Measurements from ENCODE around the gene MTCP1. TPM values are rescaled to one million over a fixed set of nuclear protein-coding genes. Genes with fewer than 3 reads are reported as not detected.

The MTCP1 gene
- total and polyA plus RNA-seq, 10 of the 15 experiments (the other 5 are each of a cell fraction or from before 2014, with no cell fraction given): 16.6 to 74.0 (median 30.9) TPM

GRCh38 chrX:155023907-155024833 lies 46.8 kb downstream of the MTCP1 start:
- Histone ChIP-seq H3K36me3 (ENCODE audit: control insufficient read depth in 2 of 2, insufficient read depth in 2 of 2, low read length in 1 of 2) (no peaks in the 10 kb centered on the region), H3K9ac (ENCODE audit: control insufficient read depth, insufficient read depth, low read length) (no peak overlapping the region), H3K27ac (ENCODE audit: control insufficient read depth, insufficient read depth) (no peak overlapping the region), H3K79me2 (ENCODE audit: control insufficient read depth, insufficient read depth, low read length) (peaks cover 15% of the 10 kb centered on the region), H3K9me3 (replicated peaks; ENCODE audit: control insufficient read depth, insufficient read depth, low read length) (no peaks in the 10 kb centered on the region), H3K4me1 (ENCODE audit: control insufficient read depth, insufficient read depth, low read length) (no peaks in the 10 kb centered on the region), H4K20me1 (ENCODE audit: control insufficient read depth, insufficient read depth) (no peaks in the 10 kb centered on the region), H3K27me3 (replicated peaks in 1 of 2; ENCODE audit: control insufficient read depth in 2 of 2, insufficient read depth in 2 of 2, low read length in 1 of 2) (no peaks in the 10 kb centered on the region), H3K4me2 (ENCODE audit: control insufficient read depth, insufficient read depth) (no peak overlapping the region), H3K4me3 (no peak overlapping the region), H2AFZ (ENCODE audit: control insufficient read depth, low read depth, low read length) (no peak overlapping the region)
- intact Hi-C loops (cut with micrococcal nuclease; ENCODE audit: unreplicated experiment) (no loop called here), in situ Hi-C loops (cut with MboI) (no loop called here)
- BruUV-seq (replicated peaks): no TSS peak
- TF ChIP-seq MEF2B (IDR thresholded peaks at IDR 0.05; ENCODE audit: partially characterized antibody, poor library complexity, severe bottlenecking) (no peak), MTA3 (IDR thresholded peaks at IDR 0.05; ENCODE audit: borderline replicate concordance, low read length) (no peak), HSF1 (IDR thresholded peaks at IDR 0.05; ENCODE audit: low read depth, low read length) (no peak), PAX5 (IDR thresholded peaks at IDR 0.05; ENCODE audit: borderline replicate concordance, low read depth, low read length) (no peak), YBX1 (IDR thresholded peaks at IDR 0.05) (no peak)
- ATAC-seq: no peak
- no peak for FAIRE-seq
- ChIA-PET POLR2A (no interaction called here), SMC1A (ENCODE audit: uncharacterized antibody, unreplicated experiment) (interaction anchor here (0.9 kb wide), 1 partner anchor 118 kb away, joined by 3 read pairs; no protein-coding TSS in a partner anchor), CTCF (no interaction called here), RAD21 (ENCODE audit: unreplicated experiment) (interaction anchor here (1.1 kb wide), 1 partner anchor 10 kb away, joined by 4 read pairs; no protein-coding TSS in a partner anchor)
- no peak for DNase-seq (ENCODE audit: low read depth, low spot score)
- 80% methylated on average over 6 of the region's 6 CpGs for WGBS (ENCODE audit: insufficient coverage, insufficient replicate concordance, low lambda C conversion rate, missing lambda C conversion rate)

Measured in GM12878 (cell line).